GM12878 (cell line): Measurements from ENCODE around the gene ADAM15. TPM values are rescaled to one million over a fixed set of nuclear protein-coding genes. Genes with fewer than 3 reads are reported as not detected.

ENCODE experiments used
- ASH2L ChIP-seq: fragments of 300-600, 200-600 bp; sonication (generic); IDR thresholded peaks from 2 replicates; pipeline ENCODE4 v1.6.1; 2017; ENCODE audit warnings: low read depth, mild to moderate bottlenecking, borderline replicate concordance
- CBX3 ChIP-seq: fragments of 200-600 bp; sonication (generic); IDR thresholded peaks from 2 replicates; pipeline ENCODE4 v1.6.1; 2016; ENCODE audit warnings: low read depth, borderline replicate concordance
- CBX5 ChIP-seq: sonication (generic); IDR thresholded peaks from 2 replicates; pipeline ENCODE4 v1.6.1; 2016; ENCODE audit warnings: low read depth, moderate library complexity, mild to moderate bottlenecking, inconsistent platforms
- CUX1 ChIP-seq: IDR thresholded peaks from 2 replicates; pipeline ENCODE4 v1.6.1; 2012; ENCODE audit warnings: improper control_type of control experiment, low read depth, low read length; ENCODE audit not compliant: insufficient replicate concordance
- EP300 ChIP-seq, 2 experiments: fragments of 150-350 bp in 1 of 2; IDR thresholded peaks; 2 replicates each; pipeline ENCODE4 v1.6.1; 2011 to 2012; ENCODE audit warnings: low read depth in 2 of 2, low read length in 2 of 2, borderline replicate concordance in 1 of 2, improper control_type of control experiment in 1 of 2, inconsistent platforms in 1 of 2; ENCODE audit not compliant: control insufficient read depth in 1 of 2
- GABPA ChIP-seq: IDR thresholded peaks from 2 replicates; pipeline ENCODE4 v1.6.1; 2014; ENCODE audit warnings: antibody characterized with exemption, low read depth, mild to moderate bottlenecking, inconsistent platforms
- HSF1 ChIP-seq: fragments of 150-350 bp; IDR thresholded peaks from 2 replicates; pipeline ENCODE4 v1.6.1; 2014; ENCODE audit warnings: mild to moderate bottlenecking, low read depth, low read length
- IRF5 ChIP-seq: fragments of 450-650 bp; IDR thresholded peaks from 2 replicates; pipeline ENCODE4 v1.6.1; 2017; ENCODE audit warnings: borderline replicate concordance
- MEF2B ChIP-seq: fragments of 450-650 bp; IDR thresholded peaks from 2 replicates; pipeline ENCODE4 v1.6.1; 2018; ENCODE audit warnings: mild to moderate bottlenecking, moderate library complexity; ENCODE audit not compliant: partially characterized antibody, poor library complexity, severe bottlenecking
- MLLT1 ChIP-seq: fragments of 450-650 bp; IDR thresholded peaks from 2 replicates; pipeline ENCODE4 v1.6.1; 2016; ENCODE audit warnings: mild to moderate bottlenecking
- NR2F1 ChIP-seq: fragments of 450-650 bp; conservative IDR thresholded peaks from 2 replicates; pipeline ENCODE4 v1.6.1; 2017; ENCODE audit warnings: mild to moderate bottlenecking
- POLR2AphosphoS5 ChIP-seq: IDR thresholded peaks from 2 replicates; pipeline ENCODE4 v1.6.1; 2011; ENCODE audit warnings: mild to moderate bottlenecking, low read length, inconsistent platforms
- RAD51 ChIP-seq: fragments of 450-650 bp; IDR thresholded peaks from 2 replicates; pipeline ENCODE4 v1.6.1; 2016; ENCODE audit warnings: moderate library complexity, mild to moderate bottlenecking, inconsistent platforms
- RUNX3 ChIP-seq: IDR thresholded peaks from 2 replicates; pipeline ENCODE4 v1.6.1; 2012; ENCODE audit warnings: low read length, inconsistent platforms
- SMARCA5 ChIP-seq: fragments of 450-650 bp; IDR thresholded peaks from 2 replicates; pipeline ENCODE4 v1.6.1; 2017; ENCODE audit warnings: mild to moderate bottlenecking
- SMC3 ChIP-seq: IDR thresholded peaks from 2 replicates; pipeline ENCODE4 v1.6.1; 2011; ENCODE audit warnings: low read length, improper control_type of control experiment, borderline replicate concordance
- TAF1 ChIP-seq: IDR thresholded peaks from 2 replicates; pipeline ENCODE4 v1.6.1; 2011; ENCODE audit warnings: mild to moderate bottlenecking, low read depth, low read length, borderline replicate concordance
- USF2 ChIP-seq: IDR thresholded peaks from 2 replicates; pipeline ENCODE4 v1.6.1; 2011; ENCODE audit warnings: low read depth, low read length, improper control_type of control experiment, borderline replicate concordance
- ZSCAN29 ChIP-seq: fragments of 450-650 bp; IDR thresholded peaks from 2 replicates; pipeline ENCODE4 v1.6.1; 2017; ENCODE audit warnings: mild to moderate bottlenecking, moderate library complexity
- ZZZ3 ChIP-seq: IDR thresholded peaks from 2 replicates; pipeline ENCODE4 v1.6.1; 2011; ENCODE audit warnings: low read depth; ENCODE audit not compliant: control insufficient read depth, insufficient read length
- polyA plus RNA-seq, 11 experiments: library from polyadenylated mRNA; depleted of rRNA in 4 of 11; unstranded in 6 of 11; stranded (reverse) in 5 of 11; fragments of >200 nt; fragmentation: Nextera tagmentation in 4 of 11; fragmentation: Illumina TruSeq in 1 of 11; extraction: Ambion mirVana in 4 of 11; extraction: Trizol in 1 of 11; gene quantifications; 1 replicate in 1 of 11; 2 replicates in 10 of 11; pipeline versions ENCODE4 v1.2.1 to v1.2.3, GENCODE V29; 2011 to 2016; ENCODE audit warnings: inconsistent platforms in 2 of 11, missing spikeins in 2 of 11, low read depth in 1 of 11
- total RNA-seq, 4 experiments: library from RNA; depleted of rRNA in 3 of 4; stranded (reverse); fragments of >200 nt in 3 of 4; fragmentation: Illumina TruSeq in 1 of 4; extraction: Trizol in 1 of 4; gene quantifications; 2 replicates each; pipeline versions ENCODE4 v1.2.1 to v1.2.3, GENCODE V29; 2013 to 2021

The ADAM15 gene
- total and polyA plus RNA-seq, 10 of the 15 experiments (the other 5 are each of a cell fraction or from before 2014, with no cell fraction given) = 0.29 to 38.8 (median 14.7) TPM

- no peak for TF ChIP-seq ASH2L
- peak; percentile 74; the same call in 1 of the 2 replicates for TF ChIP-seq SMARCA5
- no peak for TF ChIP-seq CBX3
- TF ChIP-seq RAD51 = no peak
- TF ChIP-seq USF2 = no peak
- no peak for TF ChIP-seq HSF1
- no peak for TF ChIP-seq GABPA
- no peak for TF ChIP-seq CUX1
- no peak for TF ChIP-seq MEF2B
- no peak for TF ChIP-seq MLLT1
- no peak for TF ChIP-seq CBX5
- no peak for TF ChIP-seq ZZZ3
- TF ChIP-seq EP300 (IDR thresholded peaks at IDR 0.05; ENCODE audit: borderline replicate concordance in 1 of 2, control insufficient read depth in 1 of 2, low read depth in 2 of 2, low read length in 2 of 2) = no peak
- peak; percentile 63; the same call in 1 of the 2 replicates for TF ChIP-seq POLR2AphosphoS5
- TF ChIP-seq TAF1 = peak; percentile 66; the same call in 1 of the 2 replicates
- no peak for TF ChIP-seq SMC3
- TF ChIP-seq NR2F1 = no peak
- TF ChIP-seq ZSCAN29 = no peak
- peak; percentile 29 for TF ChIP-seq RUNX3
- TF ChIP-seq IRF5 = no peak
These were observed 12.5 kb downstream of the ADAM15 start, which contains the start of gene EFNA4 (continued) for GRCh38 chr1:155063550-155064110.
